GM23338 (cell line): ENCODE results near the gene CFAP126. TPM values are rescaled to one million over a fixed set of nuclear protein-coding genes. Genes with fewer than 3 reads are reported as not detected.

Source experiments
- ATAC-seq: fragments of 200-7000 bp; cut with Tn5 transposase; 3 replicates; pipeline ENCODE4 v1.9.1; 2020
- DNase-seq: peaks from one replicate; pipeline ENCODE4 v3.0.0-alpha.2; 2015; ENCODE audit warnings: low spot score
- H2AFZ ChIP-seq: fragments of 200-600 bp; sonication (generic); 2 replicates; pipeline ENCODE4 v1.8.0; 2016; ENCODE audit warnings: antibody characterized with exemption, mild to moderate bottlenecking, moderate library complexity
- H3F3A ChIP-seq: fragments of 200-600 bp; sonication (generic); replicated peaks from 2 replicates; pipeline ENCODE4 v1.8.0; 2017; ENCODE audit warnings: antibody characterized with exemption, mixed run types, low read depth
- H3K27ac ChIP-seq: fragments of 200-600 bp; sonication (generic); 2 replicates; pipeline ENCODE4 v1.6.1; 2016; ENCODE audit warnings: low read depth
- H3K27me3 ChIP-seq: fragments of 200-600 bp; sonication (generic); 2 replicates; pipeline ENCODE4 v1.8.0; 2016; ENCODE audit warnings: mild to moderate bottlenecking, mixed run types, moderate library complexity; ENCODE audit not compliant: insufficient read depth
- H3K36me3 ChIP-seq: fragments of 200-600 bp; sonication (generic); 2 replicates; pipeline ENCODE4 v1.8.0; 2016; ENCODE audit warnings: mild to moderate bottlenecking; ENCODE audit not compliant: insufficient read depth
- H3K4me1 ChIP-seq: fragments of 200-600 bp; sonication (generic); 2 replicates; pipeline ENCODE4 v1.8.0; 2016; ENCODE audit warnings: mild to moderate bottlenecking, moderate library complexity; ENCODE audit not compliant: insufficient read depth
- H3K4me2 ChIP-seq: fragments of 200-600 bp; sonication (generic); 2 replicates; pipeline ENCODE4 v1.7.1; 2017; ENCODE audit warnings: mixed run types
- H3K4me3 ChIP-seq: fragments of 200-600 bp; sonication (generic); 2 replicates; pipeline ENCODE4 v1.6.1; 2016; ENCODE audit warnings: mixed run types
- H3K79me2 ChIP-seq: fragments of 200-600 bp; sonication (generic); replicated peaks from 2 replicates; pipeline ENCODE4 v1.8.0; 2017; ENCODE audit warnings: mild to moderate bottlenecking; ENCODE audit not compliant: insufficient read depth
- H3K9me2 ChIP-seq: fragments of 200-600 bp; sonication (generic); 2 replicates; pipeline ENCODE4 v1.8.0; 2017; ENCODE audit not compliant: insufficient read depth
- H4K20me1 ChIP-seq: fragments of 200-600 bp; sonication (generic); replicated peaks from 2 replicates; pipeline ENCODE4 v1.8.0; 2017; ENCODE audit warnings: mild to moderate bottlenecking; ENCODE audit not compliant: insufficient read depth
- H3K27ac Mint-ChIP-seq: 2 replicates; pipeline ENCODE4 v1.8.0; 2020; ENCODE audit warnings: inconsistent platforms, mild to moderate bottlenecking, moderate library complexity, mixed read lengths
- H3K27me3 Mint-ChIP-seq: 3 replicates; pipeline ENCODE4 v1.8.0; 2022; ENCODE audit warnings: low read depth, mild to moderate bottlenecking, moderate library complexity, mixed read lengths, inconsistent platforms; ENCODE audit not compliant: insufficient read depth, poor library complexity
- H3K36me3 Mint-ChIP-seq: 3 replicates; pipeline ENCODE4 v1.8.0; 2021; ENCODE audit warnings: low read depth, mild to moderate bottlenecking, inconsistent platforms, moderate library complexity, mixed read lengths
- H3K4me1 Mint-ChIP-seq: 3 replicates; pipeline ENCODE4 v1.8.0; 2020; ENCODE audit warnings: mild to moderate bottlenecking, inconsistent platforms, mixed read lengths
- H3K4me3 Mint-ChIP-seq: 3 replicates; pipeline ENCODE4 v1.8.0; 2021; ENCODE audit warnings: moderate library complexity, mild to moderate bottlenecking, inconsistent platforms, mixed read lengths
- H3K9me3 Mint-ChIP-seq: 3 replicates; pipeline ENCODE4 v1.8.0; 2020; ENCODE audit warnings: moderate library complexity, mild to moderate bottlenecking, inconsistent platforms, mixed read lengths
- CREB1 ChIP-seq: fragments of 250-450 bp; sonication (Bioruptor Pico); IDR thresholded peaks from 2 replicates; pipeline ENCODE4 v1.5.0; 2020; ENCODE audit warnings: low read depth, mild to moderate bottlenecking, moderate library complexity
- EZH2 ChIP-seq: fragments of 200-600 bp; sonication (generic); IDR thresholded peaks from one replicate; pipeline ENCODE4 v1.8.0; 2017; ENCODE audit warnings: antibody characterized with exemption, mild to moderate bottlenecking, low read depth; ENCODE audit not compliant: unreplicated experiment
- STAT1 ChIP-seq: IDR thresholded peaks from one replicate; pipeline ENCODE4 v1.6.1; 2016; ENCODE audit warnings: antibody characterized with exemption; ENCODE audit not compliant: unreplicated experiment
- polyA plus RNA-seq: library from polyadenylated mRNA; unstranded; fragments of >200 nt; fragmentation: Nextera tagmentation; extraction: Ambion mirVana; gene quantifications from 2 replicates; pipeline ENCODE4 v1.2.1, GENCODE V29; 2016
- total RNA-seq: library from RNA; depleted of rRNA; stranded (reverse); fragments of >200 nt; shearing (Covaris generic); gene quantifications from 2 replicates; pipeline ENCODE4 v1.2.3, GENCODE V29; 2014
- TF ChIP-seq, protein P1 (sequence below): IDR thresholded peaks from 2 replicates; pipeline ENCODE4 v1.6.1; 2016; ENCODE audit warnings: antibody characterized with exemption
- TF ChIP-seq, protein P2 (sequence below): fragments of 250-450 bp; sonication (Bioruptor Pico); IDR thresholded peaks from 2 replicates; pipeline ENCODE4 v1.5.0; 2020; ENCODE audit warnings: mild to moderate bottlenecking, moderate library complexity
- TF ChIP-seq, protein P3 (sequence below), 2 experiments: fragments of 200-600 bp in 1 of 2; sonication (generic) in 1 of 2; conservative IDR thresholded peaks; 2 replicates each; pipeline versions ENCODE4 v1.5.1 to v1.6.1; 2016 to 2017; ENCODE audit warnings: antibody characterized with exemption in 2 of 2, low read depth in 2 of 2, mild to moderate bottlenecking in 2 of 2, moderate library complexity in 1 of 2

The CFAP126 gene
- total and polyA plus RNA-seq, 2 experiments from 2014 or later = not detected

DNA sequence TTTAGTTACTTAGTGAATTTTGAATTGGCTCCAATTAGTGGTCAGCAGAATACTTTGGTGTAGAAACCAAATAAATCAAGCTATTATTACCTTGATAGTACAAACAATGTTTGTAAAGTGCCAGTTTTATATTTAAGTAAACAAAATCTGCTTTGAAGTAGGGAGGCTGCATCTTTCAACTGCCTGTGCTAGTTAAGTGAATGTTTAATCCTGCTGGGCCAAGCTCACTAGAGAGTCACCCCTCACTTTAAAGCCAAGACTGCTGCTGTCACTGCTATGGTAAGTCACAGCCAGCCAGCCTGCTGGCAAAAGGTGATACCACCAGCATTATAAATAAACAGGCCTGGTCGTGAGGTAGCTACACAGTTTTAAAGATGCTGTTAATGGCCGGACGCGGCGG is 10.3 kb upstream of the CFAP126 start:
- Histone ChIP-seq H3K4me3 (no peak overlapping the region), H3F3A (no peaks in the 10 kb centered on the region), H3K4me2 (no peak overlapping the region), H3K9me2 (no peaks in the 10 kb centered on the region), H3K36me3 (no peaks in the 10 kb centered on the region), H3K4me1 (no peaks in the 10 kb centered on the region), H3K27ac (no peak overlapping the region), H3K27me3 (no peaks in the 10 kb centered on the region), H3K79me2 (no peaks in the 10 kb centered on the region), H2AFZ (no peak overlapping the region), H4K20me1 (no peaks in the 10 kb centered on the region)
- H3K27me3 Mint-ChIP-seq = peaks cover 5% of the 10 kb centered on the region
- H3K36me3 Mint-ChIP-seq = no peaks in the 10 kb centered on the region
- DNase-seq = no peak
- no peak overlapping the region for H3K4me3 Mint-ChIP-seq
- TF ChIP-seq EZH2 (no peak), STAT1 (no peak), CREB1 (no peak)
- TF ChIP-seq, protein P1, sequence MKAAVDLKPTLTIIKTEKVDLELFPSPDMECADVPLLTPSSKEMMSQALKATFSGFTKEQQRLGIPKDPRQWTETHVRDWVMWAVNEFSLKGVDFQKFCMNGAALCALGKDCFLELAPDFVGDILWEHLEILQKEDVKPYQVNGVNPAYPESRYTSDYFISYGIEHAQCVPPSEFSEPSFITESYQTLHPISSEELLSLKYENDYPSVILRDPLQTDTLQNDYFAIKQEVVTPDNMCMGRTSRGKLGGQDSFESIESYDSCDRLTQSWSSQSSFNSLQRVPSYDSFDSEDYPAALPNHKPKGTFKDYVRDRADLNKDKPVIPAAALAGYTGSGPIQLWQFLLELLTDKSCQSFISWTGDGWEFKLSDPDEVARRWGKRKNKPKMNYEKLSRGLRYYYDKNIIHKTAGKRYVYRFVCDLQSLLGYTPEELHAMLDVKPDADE = no peak
- TF ChIP-seq, protein P2, sequence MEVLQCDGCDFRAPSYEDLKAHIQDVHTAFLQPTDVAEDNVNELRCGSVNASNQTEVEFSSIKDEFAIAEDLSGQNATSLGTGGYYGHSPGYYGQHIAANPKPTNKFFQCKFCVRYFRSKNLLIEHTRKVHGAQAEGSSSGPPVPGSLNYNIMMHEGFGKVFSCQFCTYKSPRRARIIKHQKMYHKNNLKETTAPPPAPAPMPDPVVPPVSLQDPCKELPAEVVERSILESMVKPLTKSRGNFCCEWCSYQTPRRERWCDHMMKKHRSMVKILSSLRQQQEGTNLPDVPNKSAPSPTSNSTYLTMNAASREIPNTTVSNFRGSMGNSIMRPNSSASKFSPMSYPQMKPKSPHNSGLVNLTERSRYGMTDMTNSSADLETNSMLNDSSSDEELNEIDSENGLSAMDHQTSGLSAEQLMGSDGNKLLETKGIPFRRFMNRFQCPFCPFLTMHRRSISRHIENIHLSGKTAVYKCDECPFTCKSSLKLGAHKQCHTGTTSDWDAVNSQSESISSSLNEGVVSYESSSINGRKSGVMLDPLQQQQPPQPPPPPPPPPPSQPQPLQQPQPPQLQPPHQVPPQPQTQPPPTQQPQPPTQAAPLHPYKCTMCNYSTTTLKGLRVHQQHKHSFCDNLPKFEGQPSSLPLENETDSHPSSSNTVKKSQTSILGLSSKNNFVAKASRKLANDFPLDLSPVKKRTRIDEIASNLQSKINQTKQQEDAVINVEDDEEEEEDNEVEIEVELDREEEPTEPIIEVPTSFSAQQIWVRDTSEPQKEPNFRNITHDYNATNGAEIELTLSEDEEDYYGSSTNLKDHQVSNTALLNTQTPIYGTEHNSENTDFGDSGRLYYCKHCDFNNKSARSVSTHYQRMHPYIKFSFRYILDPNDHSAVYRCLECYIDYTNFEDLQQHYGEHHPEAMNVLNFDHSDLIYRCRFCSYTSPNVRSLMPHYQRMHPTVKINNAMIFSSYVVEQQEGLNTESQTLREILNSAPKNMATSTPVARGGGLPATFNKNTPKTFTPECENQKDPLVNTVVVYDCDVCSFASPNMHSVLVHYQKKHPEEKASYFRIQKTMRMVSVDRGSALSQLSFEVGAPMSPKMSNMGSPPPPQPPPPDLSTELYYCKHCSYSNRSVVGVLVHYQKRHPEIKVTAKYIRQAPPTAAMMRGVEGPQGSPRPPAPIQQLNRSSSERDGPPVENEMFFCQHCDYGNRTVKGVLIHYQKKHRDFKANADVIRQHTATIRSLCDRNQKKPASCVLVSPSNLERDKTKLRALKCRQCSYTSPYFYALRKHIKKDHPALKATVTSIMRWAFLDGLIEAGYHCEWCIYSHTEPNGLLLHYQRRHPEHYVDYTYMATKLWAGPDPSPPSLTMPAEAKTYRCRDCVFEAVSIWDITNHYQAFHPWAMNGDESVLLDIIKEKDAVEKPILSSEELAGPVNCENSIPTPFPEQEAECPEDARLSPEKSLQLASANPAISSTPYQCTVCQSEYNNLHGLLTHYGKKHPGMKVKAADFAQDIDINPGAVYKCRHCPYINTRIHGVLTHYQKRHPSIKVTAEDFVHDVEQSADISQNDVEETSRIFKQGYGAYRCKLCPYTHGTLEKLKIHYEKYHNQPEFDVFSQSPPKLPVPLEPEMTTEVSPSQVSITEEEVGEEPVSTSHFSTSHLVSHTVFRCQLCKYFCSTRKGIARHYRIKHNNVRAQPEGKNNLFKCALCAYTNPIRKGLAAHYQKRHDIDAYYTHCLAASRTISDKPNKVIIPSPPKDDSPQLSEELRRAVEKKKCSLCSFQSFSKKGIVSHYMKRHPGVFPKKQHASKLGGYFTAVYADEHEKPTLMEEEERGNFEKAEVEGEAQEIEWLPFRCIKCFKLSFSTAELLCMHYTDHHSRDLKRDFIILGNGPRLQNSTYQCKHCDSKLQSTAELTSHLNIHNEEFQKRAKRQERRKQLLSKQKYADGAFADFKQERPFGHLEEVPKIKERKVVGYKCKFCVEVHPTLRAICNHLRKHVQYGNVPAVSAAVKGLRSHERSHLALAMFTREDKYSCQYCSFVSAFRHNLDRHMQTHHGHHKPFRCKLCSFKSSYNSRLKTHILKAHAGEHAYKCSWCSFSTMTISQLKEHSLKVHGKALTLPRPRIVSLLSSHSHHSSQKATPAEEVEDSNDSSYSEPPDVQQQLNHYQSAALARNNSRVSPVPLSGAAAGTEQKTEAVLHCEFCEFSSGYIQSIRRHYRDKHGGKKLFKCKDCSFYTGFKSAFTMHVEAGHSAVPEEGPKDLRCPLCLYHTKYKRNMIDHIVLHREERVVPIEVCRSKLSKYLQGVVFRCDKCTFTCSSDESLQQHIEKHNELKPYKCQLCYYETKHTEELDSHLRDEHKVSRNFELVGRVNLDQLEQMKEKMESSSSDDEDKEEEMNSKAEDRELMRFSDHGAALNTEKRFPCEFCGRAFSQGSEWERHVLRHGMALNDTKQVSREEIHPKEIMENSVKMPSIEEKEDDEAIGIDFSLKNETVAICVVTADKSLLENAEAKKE = no peak
- H3K4me1 Mint-ChIP-seq = peaks cover 2% of the 10 kb centered on the region; the same call in 1 of the 3 replicates
- no peak overlapping the region for H3K27ac Mint-ChIP-seq
- no peaks in the 10 kb centered on the region for H3K9me3 Mint-ChIP-seq
- no peak for ATAC-seq

DNA sequence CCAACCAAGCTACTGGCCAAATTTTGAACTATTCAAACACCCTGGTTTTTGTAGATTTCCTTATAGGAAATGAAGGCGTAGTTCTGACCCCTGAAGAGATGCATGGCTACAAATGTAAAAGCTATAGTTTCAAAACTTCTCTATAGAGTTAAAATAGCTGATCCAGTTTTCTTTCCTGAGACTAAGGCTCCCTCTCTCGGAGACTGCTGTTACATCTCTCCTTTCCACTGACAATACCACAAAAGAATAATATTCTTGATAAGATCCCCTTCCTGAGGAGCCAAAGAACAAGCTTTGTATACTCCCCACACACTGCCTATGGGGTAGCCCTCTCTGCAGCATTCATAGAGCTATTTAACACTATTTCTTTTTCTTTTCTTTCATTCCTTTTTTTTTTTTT is 6.7 kb upstream of the CFAP126 start:
- no peaks in the 10 kb centered on the region for H3K36me3 ChIP-seq
- no peaks in the 10 kb centered on the region for H3F3A ChIP-seq
- no peaks in the 10 kb centered on the region for H4K20me1 ChIP-seq
- H3K4me1 ChIP-seq = no peaks in the 10 kb centered on the region
- ATAC-seq = no peak
- H3K4me2 ChIP-seq = no peak overlapping the region
- Mint-ChIP-seq H3K4me1 (peaks cover 2% of the 10 kb centered on the region; the same call in 1 of the 3 replicates), H3K4me3 (no peak overlapping the region), H3K27ac (no peak overlapping the region), H3K9me3 (no peaks in the 10 kb centered on the region), H3K27me3 (peaks cover 7% of the 10 kb centered on the region), H3K36me3 (no peaks in the 10 kb centered on the region)
- peak; percentile 26 for DNase-seq
- no peak overlapping the region for H3K27ac ChIP-seq
- no peaks in the 10 kb centered on the region for H3K9me2 ChIP-seq
- H3K4me3 ChIP-seq = no peak overlapping the region
- no peak for TF ChIP-seq STAT1
- TF ChIP-seq, protein P3, sequence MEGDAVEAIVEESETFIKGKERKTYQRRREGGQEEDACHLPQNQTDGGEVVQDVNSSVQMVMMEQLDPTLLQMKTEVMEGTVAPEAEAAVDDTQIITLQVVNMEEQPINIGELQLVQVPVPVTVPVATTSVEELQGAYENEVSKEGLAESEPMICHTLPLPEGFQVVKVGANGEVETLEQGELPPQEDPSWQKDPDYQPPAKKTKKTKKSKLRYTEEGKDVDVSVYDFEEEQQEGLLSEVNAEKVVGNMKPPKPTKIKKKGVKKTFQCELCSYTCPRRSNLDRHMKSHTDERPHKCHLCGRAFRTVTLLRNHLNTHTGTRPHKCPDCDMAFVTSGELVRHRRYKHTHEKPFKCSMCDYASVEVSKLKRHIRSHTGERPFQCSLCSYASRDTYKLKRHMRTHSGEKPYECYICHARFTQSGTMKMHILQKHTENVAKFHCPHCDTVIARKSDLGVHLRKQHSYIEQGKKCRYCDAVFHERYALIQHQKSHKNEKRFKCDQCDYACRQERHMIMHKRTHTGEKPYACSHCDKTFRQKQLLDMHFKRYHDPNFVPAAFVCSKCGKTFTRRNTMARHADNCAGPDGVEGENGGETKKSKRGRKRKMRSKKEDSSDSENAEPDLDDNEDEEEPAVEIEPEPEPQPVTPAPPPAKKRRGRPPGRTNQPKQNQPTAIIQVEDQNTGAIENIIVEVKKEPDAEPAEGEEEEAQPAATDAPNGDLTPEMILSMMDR (conservative IDR thresholded peaks at IDR 0.05; ENCODE audit: low read depth in 2 of 2) = peak; percentile 33 to 41; a peak in 2 of 4 replicates
- no peaks in the 10 kb centered on the region for H3K27me3 ChIP-seq
- H3K79me2 ChIP-seq = no peaks in the 10 kb centered on the region
- no peak overlapping the region for H2AFZ ChIP-seq
